Activated CD8-positive, alpha-beta T cell treated with anti-CD3 and anti-CD28 coated beads for 36 hours (primary cell): ENCODE measurements around the gene MMP7. TPM values are rescaled to one million over a fixed set of nuclear protein-coding genes. Genes with fewer than 3 reads are reported as not detected.

Experiments
- total RNA-seq, 2 experiments: library from RNA; stranded (reverse); gene quantifications; one replicate each; pipeline ENCODE4 v1.2.3, GENCODE V29; 2021

The MMP7 gene
- total RNA-seq, 2 experiments from 2014 or later, result not detected

Other genes with a start within 250 kb of the MMP7 start
- 100 to 1,000 TPM; 102 to 108 TPM for gene BIRC3, start 213.3 kb downstream of the MMP7 start, total RNA-seq
- 10 to 100 TPM; 29.8 to 32.9 TPM for gene BIRC2, start 183.5 kb downstream of the MMP7 start, total RNA-seq
- 100 to 1,000 TPM; 234 to 235 TPM for gene TMEM123, start 78.0 kb downstream of the MMP7 start, total RNA-seq
- not detected for gene MMP20, start 94.6 kb upstream of the MMP7 start, total RNA-seq
- gene MMP27, start 175.0 kb upstream of the MMP7 start, total RNA-seq, result not detected
- not detected for gene MMP8, start 194.2 kb upstream of the MMP7 start, total RNA-seq
- gene MMP10, start 249.9 kb upstream of the MMP7 start, total RNA-seq, result not detected